GM18520 (cell line): ENCODE measurements around the gene SAE1.
"Not testable (repeated sequence)": the region's sequence is repeated elsewhere in the genome, so short reads cannot be mapped to it uniquely, and the experiment has no call there.

Experiments used
- ATAC-seq: cut with Tn5 transposase; IDR thresholded peaks from one replicate; pipeline ENCODE4 v1.9.1; 2021; ENCODE audit not compliant: unreplicated experiment

Gene SAE1

GRCh38 chr19:47239152-47239551, 108.5 kb downstream of the SAE1 start:
- no peak for ATAC-seq

GRCh38 chr19:47239610-47240296, 109.1 kb downstream of the SAE1 start:
- no peak for ATAC-seq

GRCh38 chr19:47240556-47240955, 109.9 kb downstream of the SAE1 start:
- no peak for ATAC-seq

GRCh38 chr19:47240996-47241918, 110.6 kb downstream of the SAE1 start:
- no peak for ATAC-seq

GRCh38 chr19:47241919-47242577, 111.4 kb downstream of the SAE1 start:
- no peak for ATAC-seq

GRCh38 chr19:47243364-47243775, 112.7 kb downstream of the SAE1 start:
- ATAC-seq = no peak

GRCh38 chr19:47243776-47244547, 113.3 kb downstream of the SAE1 start:
- peak; percentile 69 for ATAC-seq

- no peak for ATAC-seq
Observed at GRCh38 chr19:47247308-47247990, 116.8 kb downstream of the SAE1 start.

GRCh38 chr19:47253016-47253415, 122.4 kb downstream of the SAE1 start:
- ATAC-seq = not testable (repeated sequence)

GRCh38 chr19:47253467-47253881, 122.8 kb downstream of the SAE1 start:
- no peak for ATAC-seq

- ATAC-seq = no peak
Observed at GRCh38 chr19:47253970-47254369, 123.3 kb downstream of the SAE1 start.

GRCh38 chr19:47255879-47256692, 125.5 kb downstream of the SAE1 start, which contains the start of gene CCDC9:
Gene CCDC9 (plus strand): TSS chr19:47256525. CDS start chr19:47258401, 1,876 bp downstream.
- peak; percentile 40 for ATAC-seq

GRCh38 chr19:47256693-47257410, 126.2 kb downstream of the SAE1 start:
- ATAC-seq = peak; percentile 62

GRCh38 chr19:47257411-47258169, 127.0 kb downstream of the SAE1 start:
- no peak for ATAC-seq

- ATAC-seq = no peak
Observed at GRCh38 chr19:47258434-47258833, 127.8 kb downstream of the SAE1 start.

GRCh38 chr19:47258895-47259555, 128.4 kb downstream of the SAE1 start:
- no peak for ATAC-seq
